Left renal cortex interstitium (tissue), 4 donors: ENCODE measurements around the gene MTA2. TPM values are rescaled to one million over a fixed set of nuclear protein-coding genes. Genes with fewer than 3 reads are reported as not detected.
A peak's percentile ranks its signal among the peaks of the same experiment; 100 is the strongest.
"Not testable (repeated sequence)": the region's sequence is repeated elsewhere in the genome, so short reads cannot be mapped to it uniquely, and the experiment has no call there.

Source experiments
- DNase-seq, 4 donors: peaks; one replicate each; pipeline ENCODE4 v3.0.0-alpha.2; 2013; ENCODE audit warnings: low read depth in 4 of 4, low spot score in 2 of 4, missing footprints in 1 of 4
- polyA plus RNA-seq, 4 donors: library from polyadenylated mRNA; unstranded; fragments of 120-200 nt; gene quantifications; one replicate each; pipeline ENCODE4 v1.2.1, GENCODE V29; 2013; ENCODE audit not compliant: insufficient read length in 4 of 4

Gene MTA2
- polyA plus RNA-seq, 4 donors = 86.4 to 99.3 (median 90.3) TPM

DNA sequence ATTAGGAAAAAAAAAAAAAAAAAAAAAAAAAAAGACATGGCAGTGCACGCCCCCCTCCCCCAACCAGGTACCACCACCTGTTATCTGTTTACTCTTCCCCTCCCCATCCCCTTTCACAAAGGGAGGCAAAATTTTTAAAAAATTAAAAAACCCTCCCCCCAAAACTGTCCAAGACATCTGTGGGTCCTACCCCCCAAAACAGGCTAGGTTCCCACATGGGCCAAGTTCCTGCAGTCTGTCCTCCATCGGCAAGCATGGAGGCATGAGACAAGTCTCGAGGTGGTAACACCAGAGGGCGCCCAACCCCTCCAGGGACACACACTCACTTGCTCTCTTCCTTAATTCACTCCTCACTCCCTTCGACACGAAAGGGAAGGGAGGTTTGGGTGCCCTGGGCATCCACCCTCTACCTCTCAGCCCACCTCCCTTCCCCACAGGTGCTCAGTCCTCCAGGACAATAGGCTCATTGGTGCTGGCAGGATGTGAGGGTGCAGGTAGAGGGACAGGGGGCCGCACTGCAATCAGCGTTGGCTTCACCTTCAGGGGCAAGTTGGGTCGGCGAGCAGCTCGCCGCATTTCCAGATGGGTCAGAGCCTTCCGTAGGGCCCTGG lies 8.1 kb downstream of the MTA2 start:
- DNase-seq = peak in 1 of 4 donors; percentile 49

DNA sequence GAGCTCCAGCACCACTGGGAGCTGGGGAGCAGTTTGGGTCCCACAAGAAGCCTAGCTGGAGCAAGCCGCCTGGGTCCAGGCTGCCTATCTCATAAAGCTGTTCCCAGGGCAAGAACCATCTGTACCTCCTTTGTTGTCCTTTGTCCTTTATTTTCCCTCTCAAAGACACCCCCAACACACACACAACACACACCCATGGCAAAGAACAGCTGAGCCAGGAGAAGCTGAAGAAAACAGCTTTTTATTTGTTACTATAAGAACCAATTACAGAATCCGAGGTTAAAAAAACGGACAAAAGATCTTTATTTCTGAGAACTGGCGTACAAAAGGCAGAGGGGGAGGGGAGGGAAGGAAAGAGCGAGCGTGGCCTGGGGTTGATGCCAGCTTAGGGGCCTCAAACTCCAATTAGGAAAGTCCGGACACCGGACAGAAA lies 8.7 kb downstream of the MTA2 start:
- DNase-seq = no peak

DNA sequence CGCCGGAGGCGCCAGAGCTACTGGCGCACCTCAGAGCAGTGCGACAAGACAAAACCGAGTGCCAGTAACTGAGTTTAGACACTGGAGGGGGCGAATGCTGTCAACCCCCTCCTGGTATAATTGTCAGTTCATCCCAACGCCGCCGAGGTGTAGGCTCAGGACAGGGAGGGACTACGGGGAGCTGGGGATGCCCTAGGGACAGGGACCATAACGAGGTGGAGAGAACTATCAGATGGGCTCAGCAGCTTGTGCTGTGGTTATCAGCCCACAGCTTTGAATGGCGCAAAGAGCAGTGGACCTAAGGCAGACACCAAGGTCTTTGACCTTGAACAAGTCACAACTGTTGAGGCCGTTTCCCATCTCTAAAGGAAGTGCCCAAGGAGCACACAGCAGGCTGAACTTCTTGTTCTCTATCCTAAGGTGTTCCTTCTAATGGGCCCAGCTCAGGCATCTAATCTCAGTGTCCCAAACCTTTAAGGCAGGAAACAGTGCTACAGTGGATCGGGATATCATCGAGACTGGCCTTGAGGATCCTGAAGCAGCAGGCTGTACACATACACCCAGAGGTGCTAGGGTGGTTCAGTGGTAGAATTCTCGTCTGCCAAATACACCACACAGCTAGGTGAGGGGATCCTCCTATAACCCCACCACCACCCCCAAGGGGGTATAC lies 9.4 kb downstream of the MTA2 start:
- no peak for DNase-seq

DNA sequence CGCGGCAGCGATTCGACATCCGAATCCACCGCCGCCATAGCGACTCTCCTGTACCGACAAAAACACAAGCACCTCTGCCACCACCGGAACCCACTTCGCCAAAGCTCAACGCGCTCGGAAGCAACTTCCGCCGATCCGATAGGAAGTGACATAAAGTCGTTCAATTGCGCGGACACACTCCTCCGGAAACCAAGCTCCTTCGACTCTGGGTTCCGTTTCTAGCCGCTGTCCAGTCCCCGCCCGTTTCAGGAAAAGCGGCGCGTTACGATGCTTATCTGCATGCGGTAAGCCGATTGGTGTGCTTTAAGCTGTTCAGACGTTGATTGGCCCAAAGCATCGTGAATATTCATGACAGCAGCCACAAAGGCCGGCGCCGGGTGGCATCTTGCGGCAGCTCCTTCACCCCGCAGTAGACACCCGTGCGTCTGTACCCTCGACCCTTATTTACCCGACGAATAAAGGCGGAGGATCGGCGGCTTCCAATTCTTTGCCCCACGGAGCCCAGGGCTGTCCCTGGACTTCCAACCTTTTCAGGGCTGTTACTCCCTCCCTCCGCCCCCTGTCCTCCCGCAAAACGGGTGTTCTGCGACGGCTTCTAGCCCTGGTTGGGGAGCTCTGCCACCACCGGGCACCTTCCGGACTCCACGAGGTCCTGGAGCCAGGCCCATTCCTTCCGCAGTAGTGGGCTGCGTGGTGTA lies 10.1 kb downstream of the MTA2 start, which contains the start of gene TUT1:
Gene TUT1 (minus strand): TSS at position 76 of the 698 bp plus-strand sequence. CDS start 38 bp downstream, at position 38.
- DNase-seq = peak; percentile 96 to 99 (median 98)

DNA sequence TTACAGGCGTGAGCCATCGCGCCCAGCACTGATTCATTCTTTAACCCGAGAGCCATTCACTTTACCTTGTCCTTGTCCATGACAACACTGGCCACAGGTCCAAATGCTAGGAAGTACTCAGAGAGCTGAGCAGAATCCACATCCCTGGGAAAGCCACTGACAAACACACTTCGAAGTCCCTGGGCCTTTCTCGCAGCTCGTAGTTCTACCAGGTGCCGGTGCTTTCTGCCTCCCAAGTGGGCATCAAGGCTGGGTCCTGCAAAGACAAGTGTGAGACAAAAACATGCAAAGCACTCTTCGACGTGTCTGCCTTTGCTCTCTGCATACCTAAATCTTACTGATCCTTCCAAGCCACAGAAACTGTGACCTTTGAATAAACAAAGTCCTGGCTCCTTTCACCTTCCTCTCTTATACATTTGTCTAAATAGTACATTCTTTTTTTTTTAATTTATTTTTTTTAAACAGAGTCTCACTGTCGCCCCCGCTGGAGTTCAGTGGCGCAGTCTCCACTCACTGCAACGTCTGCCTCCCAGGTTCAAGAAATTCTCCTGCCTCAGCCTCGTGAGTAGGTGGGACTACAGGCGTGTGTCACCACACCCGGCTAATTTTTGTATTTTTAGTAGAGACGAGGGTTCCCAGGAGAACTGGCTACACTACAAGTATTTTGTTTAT lies 12.6 kb downstream of the MTA2 start:
- no peak for DNase-seq

DNA sequence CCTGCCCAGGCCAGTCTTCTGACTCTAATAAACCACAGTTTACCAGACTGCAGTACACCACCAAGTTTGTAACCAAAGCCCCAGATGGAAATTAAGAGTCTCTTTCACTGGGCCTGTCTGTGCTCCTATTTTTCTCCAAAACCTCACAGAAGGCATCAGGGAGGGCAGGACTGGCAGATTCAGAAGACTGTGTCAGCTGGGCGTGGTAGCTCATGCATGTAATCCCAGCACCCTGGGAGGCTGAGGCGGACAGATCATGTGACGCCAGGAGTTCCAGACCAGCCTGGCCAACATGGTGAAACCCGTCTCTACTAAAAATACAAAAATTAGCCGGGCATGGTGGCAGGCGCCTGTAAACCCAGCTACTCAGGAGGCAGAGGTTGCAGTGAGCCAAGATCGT lies 16.3 kb downstream of the MTA2 start:
- DNase-seq = not testable (repeated sequence)

DNA sequence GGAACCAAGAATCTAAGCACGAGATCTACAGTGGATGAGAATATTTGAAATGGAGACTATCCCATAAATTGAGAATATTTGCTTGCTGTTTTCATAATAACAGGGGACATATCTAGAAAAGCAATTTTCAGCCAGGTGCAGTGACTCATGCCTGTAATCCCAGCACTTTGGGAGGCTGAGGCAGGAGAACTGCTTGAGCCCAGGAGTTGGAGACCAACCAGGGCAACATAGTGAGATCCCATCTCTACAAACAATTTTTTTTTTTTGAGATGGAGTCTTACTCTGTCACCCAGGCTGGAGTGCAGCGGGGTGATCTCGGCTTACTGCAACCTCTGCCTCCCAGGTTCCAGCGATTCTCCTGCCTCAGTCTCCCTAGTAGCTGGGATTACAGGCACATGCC lies 19.9 kb downstream of the MTA2 start:
- not testable (repeated sequence) for DNase-seq

DNA sequence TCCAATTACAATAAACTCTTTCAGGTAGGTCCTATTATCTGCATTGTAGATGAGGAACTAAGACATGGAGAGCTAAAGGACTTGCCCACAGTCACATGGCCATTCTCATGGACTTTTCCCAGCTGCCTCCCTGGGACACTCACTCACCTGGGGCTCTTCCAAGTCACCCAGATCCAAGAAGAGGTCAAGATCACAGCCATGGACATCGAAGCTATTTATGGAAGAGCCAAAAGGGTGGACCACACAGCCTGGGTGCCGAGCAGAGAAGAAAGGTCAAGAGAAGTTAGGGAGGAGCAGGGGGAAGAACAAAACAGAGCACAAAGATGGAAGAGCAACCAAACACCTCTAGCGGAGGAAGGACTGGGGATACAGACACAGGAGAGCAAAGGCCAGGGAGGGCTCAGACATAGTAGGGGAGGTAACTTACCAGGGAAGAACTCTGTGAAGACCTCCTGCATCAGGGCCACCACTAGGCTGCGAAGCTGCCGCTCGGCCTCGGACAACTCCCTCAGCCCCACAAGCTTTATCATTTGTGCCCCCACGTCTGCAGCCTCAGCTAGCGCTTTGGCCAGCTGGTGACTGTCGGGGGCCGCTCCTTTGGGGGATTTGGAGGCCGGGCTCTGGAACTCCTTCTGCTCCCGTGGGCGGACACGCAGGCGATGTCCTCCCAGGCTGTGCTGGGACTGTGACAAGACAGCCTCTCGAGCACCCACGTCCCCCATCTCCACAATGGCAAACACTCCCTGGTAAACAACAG lies 20.5 kb downstream of the MTA2 start:
- no peak for DNase-seq

DNA sequence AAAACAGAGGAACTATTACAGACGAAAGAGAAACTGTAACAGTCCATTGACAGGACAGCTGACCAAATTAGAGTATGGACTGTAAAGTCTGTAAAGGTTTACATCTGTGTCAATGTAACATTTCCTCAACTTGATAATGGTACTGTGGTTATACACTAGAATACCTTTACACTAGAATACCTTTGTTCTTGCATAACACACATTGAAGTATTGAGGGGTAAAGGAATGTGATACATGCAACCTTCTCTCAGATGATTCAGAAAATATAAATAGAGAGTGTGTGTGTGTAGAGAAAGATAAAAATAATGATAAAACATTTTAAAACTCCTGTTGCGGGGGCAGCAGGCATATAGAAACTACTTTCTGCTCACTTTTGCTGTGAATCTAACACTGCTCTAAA lies 22.4 kb downstream of the MTA2 start:
- no peak for DNase-seq

DNA sequence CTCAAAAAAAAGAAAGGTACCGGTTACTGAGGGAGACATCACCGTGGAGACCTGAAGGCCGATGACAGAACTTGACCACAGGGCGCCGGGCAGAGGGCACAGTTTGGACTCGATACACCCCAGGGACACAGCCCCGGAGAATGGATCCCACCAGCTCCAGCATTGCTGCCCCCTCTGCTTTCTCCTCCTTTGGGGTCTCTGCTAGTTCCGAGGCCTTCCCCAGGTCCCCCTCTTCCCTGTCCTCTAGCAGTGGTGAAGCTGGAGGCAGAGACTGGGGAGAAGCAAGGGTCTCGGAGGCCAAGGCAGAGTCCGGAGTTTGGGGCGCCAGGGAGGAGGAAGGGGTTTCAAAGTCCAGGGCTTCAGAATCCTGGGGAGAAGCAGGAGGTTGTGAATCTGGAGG lies 23.1 kb downstream of the MTA2 start:
- no peak for DNase-seq

DNA sequence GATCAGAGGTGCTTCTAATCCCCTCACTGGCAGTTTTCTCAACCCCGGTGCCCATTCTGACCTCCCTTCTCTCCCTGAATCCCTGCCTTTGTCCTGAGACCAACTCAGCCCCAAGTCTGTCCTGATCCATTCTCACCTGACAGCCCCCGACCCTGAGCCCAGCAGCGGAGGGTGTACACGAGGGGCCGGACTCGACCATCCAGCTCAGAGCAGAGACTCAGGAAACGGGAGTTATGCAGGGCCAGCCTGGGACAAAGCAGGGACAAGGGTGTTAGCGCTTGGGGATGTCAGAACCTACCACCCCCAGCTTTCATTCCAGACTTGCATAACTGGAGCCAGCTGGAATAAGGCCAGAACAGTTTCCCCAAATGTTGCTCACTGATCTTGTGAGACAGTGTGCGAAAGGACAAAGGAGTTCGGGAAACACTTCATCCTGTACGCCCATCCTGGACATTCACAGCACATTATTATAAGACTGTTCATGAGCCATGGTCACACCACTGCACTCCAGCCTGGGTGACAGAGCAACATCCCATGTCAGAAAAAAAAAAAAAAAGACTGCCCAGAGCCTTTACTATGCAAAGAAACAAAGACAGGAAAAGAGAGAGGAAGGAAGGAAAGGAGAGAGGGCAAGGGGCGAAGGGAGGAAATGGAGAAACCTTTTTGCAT lies 24.5 kb downstream of the MTA2 start:
- DNase-seq = no peak

DNA sequence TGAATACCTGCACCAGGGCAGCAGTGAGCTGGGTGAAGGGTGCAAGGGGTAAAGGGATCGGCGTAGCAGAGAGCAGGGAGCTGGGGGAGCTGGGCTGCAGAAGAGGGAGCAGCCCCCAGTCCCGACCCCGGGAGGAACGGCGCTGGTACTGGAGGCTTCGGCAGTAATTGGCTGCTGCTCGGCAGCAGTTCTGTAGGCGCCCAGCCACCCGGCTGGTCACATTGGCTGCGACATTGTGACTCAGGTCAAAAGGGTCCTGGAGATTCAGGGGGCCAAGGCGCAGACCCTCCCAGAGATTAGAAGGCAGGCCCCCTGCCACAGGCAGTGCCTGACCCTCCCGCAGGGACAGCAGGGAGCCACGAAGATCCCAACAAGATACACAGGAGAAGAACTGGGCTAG lies 25.8 kb downstream of the MTA2 start:
- no peak for DNase-seq

DNA sequence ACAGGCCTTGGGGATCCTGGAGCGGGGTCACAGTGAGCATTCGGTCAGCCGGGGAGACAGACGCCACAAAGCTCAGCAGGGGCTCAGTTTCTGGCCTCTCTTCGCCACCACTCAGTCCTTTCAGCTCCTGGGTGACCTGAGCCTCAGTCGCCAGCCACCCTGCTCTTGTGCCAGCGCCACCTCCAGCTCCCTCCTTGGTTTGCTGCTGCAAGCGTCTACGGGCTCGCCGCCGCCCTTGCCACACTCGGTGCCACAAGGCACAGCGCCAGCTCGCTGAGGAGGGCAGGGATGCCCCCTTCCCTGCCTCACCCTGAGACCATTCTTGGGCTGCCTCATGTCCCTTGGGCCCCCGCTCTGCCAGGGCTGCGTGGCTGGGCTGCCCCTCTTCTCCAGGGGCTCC lies 26.5 kb downstream of the MTA2 start:
- DNase-seq = no peak

DNA sequence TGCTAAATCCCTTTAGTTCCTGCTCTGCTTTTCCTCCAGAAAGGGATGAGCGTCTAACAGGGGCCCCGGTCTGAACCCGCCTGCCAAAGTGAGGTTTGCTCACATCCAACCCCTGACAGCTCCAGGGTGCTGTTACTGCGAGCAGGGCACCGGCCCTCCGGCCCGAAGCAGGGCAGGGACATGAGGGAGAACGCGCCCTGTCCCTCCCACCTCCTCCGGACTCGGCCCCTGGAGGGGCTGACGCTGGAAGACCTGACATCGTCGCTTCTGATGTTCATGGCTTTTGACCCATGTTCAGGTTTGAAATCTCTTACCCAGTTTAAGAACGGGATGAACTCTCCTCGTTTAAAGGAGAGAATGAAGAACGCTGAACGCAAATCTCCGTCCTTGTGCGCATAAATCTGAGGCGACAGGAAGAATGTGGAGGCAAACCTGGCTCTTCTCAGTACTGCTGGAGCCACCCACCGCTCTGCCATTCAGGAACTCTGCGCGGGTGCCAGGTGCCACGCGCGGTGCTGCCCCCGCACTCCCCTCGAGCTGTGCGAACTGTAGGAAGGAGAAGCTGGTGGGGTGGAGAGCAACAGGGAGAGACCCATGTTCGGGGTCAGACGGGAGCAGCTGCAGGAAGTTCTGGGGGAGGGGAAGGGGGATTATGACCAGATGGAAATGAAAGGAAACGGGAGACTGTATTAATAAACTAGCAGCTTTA lies 27.1 kb downstream of the MTA2 start:
- peak in 1 of 4 donors; percentile 43 for DNase-seq

DNA sequence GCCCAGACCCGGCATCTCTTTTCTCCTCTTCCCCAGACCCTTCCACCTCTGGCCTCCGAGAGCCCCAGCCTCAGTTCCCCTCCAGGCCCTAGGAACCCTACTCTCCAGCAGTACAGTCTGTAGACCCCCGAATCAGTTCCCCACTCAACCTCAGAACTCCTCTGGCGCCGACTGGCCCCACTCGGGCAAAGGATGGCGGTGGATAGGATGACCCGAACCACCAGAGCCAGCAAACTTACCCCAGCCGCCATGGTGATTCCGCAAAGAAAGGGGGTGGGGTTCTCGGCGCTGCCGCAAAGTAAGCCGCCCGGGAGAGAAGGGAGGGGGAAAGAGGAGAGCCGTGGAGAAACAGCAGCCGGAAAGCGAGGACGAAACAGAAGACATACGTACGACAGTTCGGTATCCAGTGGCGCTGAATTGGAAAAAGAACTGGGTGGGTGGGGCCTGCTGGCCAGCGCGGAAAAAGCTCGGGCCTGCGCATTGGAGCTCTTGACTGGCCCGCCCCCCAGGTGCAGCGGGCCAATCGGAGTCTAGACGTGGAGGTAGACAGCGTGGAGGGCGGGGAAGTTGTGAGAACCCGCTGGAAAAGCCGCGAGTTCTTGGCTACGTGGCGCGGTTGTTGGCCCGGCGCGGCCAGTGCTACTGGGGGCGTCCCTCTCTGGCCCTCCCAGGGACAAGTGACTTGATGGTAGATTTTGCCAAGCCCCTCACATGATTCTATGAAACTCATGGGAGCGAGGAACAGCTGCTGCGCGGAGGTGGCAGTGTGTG lies 27.9 kb downstream of the MTA2 start, which contains the start of gene EEF1G:
Gene EEF1G (minus strand): TSS at position 300 of the 771 bp plus-strand sequence. CDS start 49 bp downstream, at position 251.
- DNase-seq = peak; percentile 95 to 100 (median 98)

DNA sequence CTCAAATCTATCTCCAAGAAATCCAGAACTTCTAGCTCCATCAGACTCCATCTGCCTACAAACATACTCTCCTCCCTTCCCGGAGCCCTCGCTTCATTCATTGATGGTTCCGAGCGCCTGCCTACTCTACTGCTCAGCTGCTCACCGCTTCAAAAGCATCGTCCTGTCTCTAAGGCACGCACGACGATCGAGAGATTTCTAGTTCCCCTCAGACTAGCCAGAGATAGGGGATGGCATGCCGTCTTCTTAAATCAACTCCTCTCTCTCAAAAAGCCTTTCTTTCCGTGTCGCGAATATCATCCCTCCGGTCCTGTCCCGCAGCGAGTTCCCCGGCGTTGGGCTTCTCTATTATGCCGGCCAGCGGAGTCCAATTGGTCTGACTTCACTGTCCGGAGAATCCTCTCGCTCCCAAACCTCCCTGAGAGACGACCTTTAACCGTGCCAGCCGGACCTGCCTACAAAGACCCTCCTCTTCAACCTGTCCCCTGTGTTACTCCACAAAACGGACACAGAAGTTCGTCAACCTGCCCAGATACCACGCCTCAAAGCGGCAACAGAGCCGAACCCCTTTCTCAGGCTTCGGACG lies 28.6 kb downstream of the MTA2 start:
- DNase-seq = peak in 1 of 4 donors; percentile 59

DNA sequence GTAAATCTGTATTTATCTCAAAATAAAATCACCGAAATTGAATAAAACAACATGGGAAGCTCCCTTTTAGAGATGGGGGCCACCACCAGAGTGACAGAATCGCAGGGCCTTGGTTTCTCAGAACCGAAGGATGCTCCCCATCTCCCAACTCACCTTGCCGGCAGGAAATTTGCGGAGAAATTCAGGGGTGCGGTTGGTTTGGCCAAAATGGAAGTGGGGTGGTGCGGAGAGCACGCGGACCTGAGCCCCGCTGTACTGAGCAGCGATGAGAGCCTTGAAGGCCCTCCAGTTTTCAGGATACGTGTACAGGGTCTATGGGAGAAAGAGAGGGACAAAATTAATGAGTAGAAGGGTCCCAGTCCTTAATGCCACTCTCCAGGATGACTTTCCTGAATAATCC lies 29.2 kb downstream of the MTA2 start:
- DNase-seq = no peak

DNA sequence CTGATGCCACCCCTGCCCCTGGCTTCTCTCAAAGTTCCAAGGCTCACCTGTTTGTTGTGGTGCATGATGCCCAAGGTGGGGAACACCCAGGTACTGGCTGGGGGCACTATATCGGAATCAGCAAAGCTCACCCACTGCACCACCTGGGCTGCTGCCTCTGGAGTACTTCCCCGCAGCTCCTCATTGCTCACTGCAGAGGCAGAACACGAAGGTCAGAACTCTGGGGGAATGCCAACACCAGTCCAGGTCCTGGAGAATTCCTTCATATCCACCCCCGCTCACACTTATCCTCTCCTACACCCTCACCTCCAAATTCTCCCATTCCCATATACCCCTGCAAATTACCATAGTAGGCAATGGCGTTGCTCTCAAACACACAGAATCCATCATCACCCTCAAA lies 30.2 kb downstream of the MTA2 start:
- not testable (repeated sequence) for DNase-seq
